HEK293 (cell line): ENCODE results near the gene ATP1A3.

Experiments used
- CTCF ChIP-seq: fragments of 450-650 bp; formaldehyde crosslinking; IDR thresholded peaks from 2 replicates; pipeline ENCODE4 v1.5.1; 2016; ENCODE audit warnings: missing biosample characterization, missing genetic modification characterization
- MZF1 ChIP-seq: fragments of 450-650 bp; formaldehyde crosslinking; IDR thresholded peaks from 2 replicates; pipeline ENCODE4 v1.5.1; 2017; ENCODE audit warnings: missing biosample characterization, missing genetic modification characterization, borderline replicate concordance
- PRDM10 ChIP-seq: fragments of 450-650 bp; formaldehyde crosslinking; IDR thresholded peaks from 2 replicates; pipeline ENCODE4 v1.5.1; 2016; ENCODE audit warnings: missing biosample characterization, missing genetic modification characterization
- RBAK ChIP-seq: fragments of 450-650 bp; formaldehyde crosslinking; IDR thresholded peaks from 2 replicates; pipeline ENCODE4 v1.5.1; 2016; ENCODE audit warnings: missing biosample characterization, missing genetic modification characterization
- REST ChIP-seq: fragments of 450-650 bp; formaldehyde crosslinking; IDR thresholded peaks from 2 replicates; pipeline ENCODE4 v1.5.1; 2016; ENCODE audit warnings: missing biosample characterization, missing genetic modification characterization
- ZBTB1 ChIP-seq: fragments of 450-650 bp; formaldehyde crosslinking; IDR thresholded peaks from 2 replicates; pipeline ENCODE4 v1.5.1; 2016; ENCODE audit warnings: missing biosample characterization, missing genetic modification characterization
- ZNF138 ChIP-seq: fragments of 450-650 bp; formaldehyde crosslinking; IDR thresholded peaks from 2 replicates; pipeline ENCODE4 v1.5.1; 2016; ENCODE audit warnings: missing biosample characterization, missing genetic modification characterization, borderline replicate concordance
- ZNF274 ChIP-seq, 2 experiments: fragments of 200-500 bp in 1 of 2; fragments of 450-650 bp in 1 of 2; sonication (Bioruptor generic) in 1 of 2; formaldehyde crosslinking in 1 of 2; IDR thresholded peaks; 2 replicates each; pipeline versions ENCODE4 v1.5.1 to v1.6.1; 2014 to 2016; ENCODE audit warnings: borderline replicate concordance in 1 of 2, inconsistent platforms in 1 of 2, low read length in 1 of 2, missing biosample characterization in 1 of 2, missing genetic modification characterization in 1 of 2
- ZNF514 ChIP-seq: fragments of 450-650 bp; formaldehyde crosslinking; IDR thresholded peaks from 2 replicates; pipeline ENCODE4 v1.5.1; 2016; ENCODE audit warnings: missing biosample characterization, missing genetic modification characterization
- ZNF660 ChIP-seq: fragments of 450-650 bp; IDR thresholded peaks from 2 replicates; pipeline ENCODE4 v1.5.1; 2018; ENCODE audit warnings: missing biosample characterization, mild to moderate bottlenecking, missing genetic modification characterization

- TF ChIP-seq REST (tag by site-specific recombination) (no peak), CTCF (tag by site-specific recombination) (no peak), ZBTB1 (tag by site-specific recombination) (no peak), ZNF274 (IDR thresholded peaks at IDR 0.05; ENCODE audit: low read length) (no peak), ZNF274 (tag by site-specific recombination; IDR thresholded peaks at IDR 0.05; ENCODE audit: borderline replicate concordance) (no peak), ZNF138 (tag by site-specific recombination) (no peak), ZNF514 (tag by site-specific recombination) (no peak), RBAK (no peak), ZNF660 (tag by site-specific recombination) (no peak), MZF1 (tag by site-specific recombination) (no peak), PRDM10 (tag by site-specific recombination) (no peak)
These were observed 6.7 kb downstream of the ATP1A3 start for GRCh38 chr19:41987141-41987860.
